GM21367 (cell line): ENCODE results near the gene TNPO3.
A peak's percentile ranks its signal among the peaks of the same experiment; 100 is the strongest.
"Not testable (repeated sequence)": the region's sequence is repeated elsewhere in the genome, so short reads cannot be mapped to it uniquely, and the experiment has no call there.

ENCODE experiments used
- ATAC-seq: cut with Tn5 transposase; IDR thresholded peaks from one replicate; pipeline ENCODE4 v1.9.1; 2021; ENCODE audit not compliant: unreplicated experiment

Gene TNPO3

DNA sequence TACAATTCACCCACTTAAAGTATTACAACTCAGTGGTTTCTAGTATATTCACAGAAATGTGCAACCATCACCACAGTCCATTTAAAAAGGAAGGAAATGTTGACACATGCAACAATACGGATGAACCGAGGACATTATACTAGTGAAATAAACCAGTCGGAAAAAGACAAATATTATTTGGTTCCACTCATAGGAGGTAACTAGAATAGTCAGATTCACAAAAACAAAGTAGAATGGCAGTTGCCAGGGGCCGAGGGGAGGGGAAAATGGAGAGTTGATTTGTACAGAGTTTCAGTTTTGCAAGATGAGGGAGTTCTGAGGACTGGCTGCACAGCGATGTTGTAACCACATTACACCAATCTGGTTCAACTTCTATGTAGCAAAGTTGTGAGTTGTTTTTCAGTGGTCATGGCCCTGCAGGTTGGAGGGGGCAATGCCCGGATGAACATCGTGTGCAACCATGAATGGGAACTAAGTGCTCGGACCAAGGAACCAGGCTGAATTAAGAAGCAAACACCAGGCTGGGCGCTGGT lies 17.6 kb upstream of the TNPO3 start:
- no peak for ATAC-seq

DNA sequence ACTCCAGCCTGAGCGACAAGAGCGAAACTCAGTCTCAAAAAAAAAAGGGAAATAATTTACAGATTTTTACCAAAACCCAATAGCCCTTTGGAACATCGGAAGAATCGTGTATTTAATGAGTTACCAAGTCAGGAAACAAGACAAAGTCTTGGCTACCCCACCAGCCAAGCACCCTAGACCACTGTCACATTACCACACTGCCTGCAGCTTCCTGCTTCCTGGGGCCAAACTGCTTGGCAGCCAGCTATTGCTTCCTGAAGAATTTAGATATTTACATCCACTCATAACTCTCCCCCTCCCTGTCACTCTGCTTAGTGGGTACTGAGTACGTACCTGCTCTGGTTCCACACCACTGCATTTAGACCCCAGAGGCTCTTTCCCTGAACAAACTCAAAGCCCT lies 14.1 kb upstream of the TNPO3 start:
- no peak for ATAC-seq

DNA sequence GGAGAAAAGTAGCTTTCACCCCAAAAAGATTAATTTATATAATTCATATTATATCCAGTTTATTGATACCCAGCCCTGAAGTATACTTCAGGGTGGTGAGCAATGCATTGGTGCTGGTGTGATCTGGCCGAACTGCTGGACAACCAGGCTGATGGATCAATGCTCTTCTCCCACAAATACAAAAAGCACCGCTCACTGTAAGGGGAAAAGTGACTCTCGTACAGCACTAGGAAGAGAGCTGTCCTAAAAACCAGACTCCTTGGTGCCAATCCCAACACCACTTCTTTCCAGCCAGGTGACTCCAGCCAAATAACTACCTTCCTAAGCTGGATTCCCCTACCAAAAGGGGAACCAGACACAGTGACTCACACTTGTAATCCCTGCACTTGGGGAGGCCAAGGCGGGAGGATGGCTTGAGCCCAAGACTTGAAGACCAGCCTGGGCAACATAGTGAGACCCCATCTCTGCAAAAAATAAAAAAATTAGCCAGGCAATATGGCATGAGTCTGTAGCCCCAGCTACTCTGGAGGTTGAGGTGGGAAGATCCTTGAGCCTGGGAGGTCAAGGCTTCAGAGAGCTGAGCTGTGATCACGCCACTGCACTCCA lies 13.1 kb upstream of the TNPO3 start:
- no peak for ATAC-seq

DNA sequence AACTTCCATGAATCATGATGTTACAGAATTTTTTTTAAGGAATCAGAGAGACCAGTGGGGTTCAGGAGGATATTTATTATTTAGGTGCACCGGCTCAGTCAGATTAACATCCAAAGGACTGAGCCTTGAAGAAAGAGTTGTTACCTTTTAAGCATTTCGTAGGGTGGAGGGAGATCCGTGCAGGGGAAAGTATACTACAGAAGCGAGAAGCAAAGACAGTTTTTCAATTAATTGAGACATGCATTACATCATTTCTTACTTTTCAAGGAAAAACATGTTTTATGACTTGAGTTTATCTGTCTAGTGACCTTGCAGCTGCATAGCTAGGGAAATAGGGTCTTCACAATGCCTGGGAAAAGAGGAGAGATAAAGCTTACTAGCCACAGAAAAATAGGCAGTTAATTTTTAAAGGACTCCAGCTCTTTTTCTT lies 12.2 kb upstream of the TNPO3 start:
- ATAC-seq = not testable (repeated sequence)

DNA sequence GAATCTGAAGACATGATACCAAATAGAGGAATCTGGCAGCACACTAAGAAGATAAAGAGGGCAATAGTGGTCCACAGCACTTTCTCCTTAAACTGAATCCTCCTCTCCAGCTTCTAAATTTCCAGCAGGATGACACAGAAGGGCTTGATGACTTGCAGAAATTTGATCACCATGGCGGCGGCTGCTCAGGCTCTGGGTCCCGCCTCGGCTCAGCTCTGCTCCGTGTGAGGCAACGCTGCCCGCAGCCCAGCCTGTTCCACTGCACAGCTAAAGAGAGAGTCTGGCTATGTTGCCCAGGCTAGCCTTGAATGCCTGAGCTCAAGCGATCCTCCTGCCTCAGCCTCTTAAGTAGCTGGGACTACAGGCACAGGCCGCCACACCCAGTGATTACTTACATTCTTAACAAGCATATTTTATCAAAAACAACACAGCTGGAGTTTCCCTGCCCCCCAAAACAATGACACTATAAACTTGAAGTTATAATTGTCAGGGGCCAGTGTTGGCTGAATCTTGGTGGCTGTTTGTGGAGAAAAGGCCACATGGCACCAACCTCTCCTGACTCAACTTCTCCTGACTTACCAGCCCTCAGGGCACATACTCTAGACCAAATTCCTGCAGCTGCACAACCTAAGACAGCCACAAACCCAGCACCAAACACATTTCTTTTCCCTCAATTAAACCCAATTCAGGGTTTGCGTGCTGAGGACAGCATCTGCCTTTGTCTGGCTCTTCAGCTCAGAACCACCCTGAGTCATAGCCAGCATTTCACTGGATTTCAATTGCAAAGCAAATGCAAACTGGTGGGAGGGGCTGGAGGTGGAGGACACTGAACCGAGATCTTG lies 11.6 kb upstream of the TNPO3 start:
- ATAC-seq = no peak

DNA sequence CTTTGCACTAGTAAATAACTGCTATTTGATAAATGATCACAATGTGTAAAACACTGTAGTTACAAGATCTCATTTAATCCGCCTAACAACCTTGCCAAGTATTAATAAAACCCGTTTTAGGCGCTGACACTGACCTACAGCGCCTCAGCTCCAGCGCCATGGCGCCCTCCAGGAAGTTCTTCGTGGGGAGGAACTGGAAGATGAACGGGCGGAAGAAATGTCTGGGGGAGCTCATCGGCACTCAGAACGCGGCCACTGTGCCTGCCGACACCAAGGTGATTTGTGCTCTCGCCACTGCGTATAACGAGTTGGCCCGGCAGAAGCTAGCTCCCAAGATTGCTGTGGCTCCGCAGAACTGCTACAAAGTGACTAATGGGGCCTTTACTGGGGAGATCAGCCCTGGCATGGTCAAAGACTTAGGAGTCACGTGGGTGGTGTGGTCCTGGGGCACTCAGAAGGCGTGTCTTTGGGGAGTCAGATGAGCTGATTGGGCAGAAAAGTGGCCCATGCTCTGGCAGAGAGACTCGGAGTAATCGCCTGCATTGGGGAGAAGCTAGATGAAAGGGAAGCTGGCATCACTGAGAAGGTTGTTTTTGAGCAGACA lies 1.1 kb upstream of the TNPO3 start:
- no peak for ATAC-seq

DNA sequence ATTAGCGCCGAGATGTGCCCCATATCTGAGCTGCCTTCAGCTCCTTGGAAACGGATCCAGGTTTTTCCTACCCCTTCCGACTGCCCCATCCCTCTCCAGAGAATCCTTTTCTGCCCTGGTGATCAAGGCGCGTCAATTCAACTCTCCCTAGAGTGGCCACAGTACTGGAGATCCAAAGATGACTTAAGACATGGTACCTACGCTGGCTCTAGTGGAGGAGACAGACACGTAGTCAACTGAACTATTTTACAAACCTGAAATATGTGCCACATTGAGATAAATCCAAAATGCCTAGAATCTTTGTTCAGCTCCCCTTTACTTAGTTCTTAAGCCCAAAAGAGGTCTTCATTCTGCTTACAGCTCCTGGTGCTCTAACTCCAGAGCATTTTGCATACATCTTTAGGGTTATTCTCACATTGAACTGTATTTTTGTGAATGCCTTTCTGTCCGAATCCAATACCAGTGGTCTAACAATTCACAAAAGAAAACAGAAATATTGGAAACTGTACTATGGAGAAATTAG lies 444 bp upstream of the TNPO3 start:
- ATAC-seq = peak; percentile 30

DNA sequence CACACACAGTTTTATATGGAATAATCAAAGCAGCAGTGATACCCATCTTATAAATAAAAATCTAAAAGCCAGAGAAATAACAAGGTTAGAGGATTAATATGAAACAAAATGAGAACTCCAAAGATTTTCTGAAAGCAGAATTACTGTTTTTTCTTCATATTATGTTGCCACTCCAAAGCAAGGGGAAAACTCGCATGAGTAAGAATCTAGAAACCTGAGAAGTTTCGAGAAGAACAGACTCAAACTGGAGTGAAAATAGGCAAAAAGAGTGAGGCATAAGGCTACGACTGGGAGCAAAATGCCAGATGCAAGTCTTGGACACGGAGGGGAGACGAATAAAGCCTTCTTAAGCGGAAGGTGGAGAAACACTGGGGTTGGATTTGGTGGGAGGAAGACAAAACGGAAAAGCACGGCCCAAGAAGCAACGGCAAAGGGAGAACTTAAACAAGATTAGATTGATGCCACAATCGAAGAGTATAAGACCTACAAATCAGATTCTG lies 923 bp downstream of the TNPO3 start:
- ATAC-seq = no peak

DNA sequence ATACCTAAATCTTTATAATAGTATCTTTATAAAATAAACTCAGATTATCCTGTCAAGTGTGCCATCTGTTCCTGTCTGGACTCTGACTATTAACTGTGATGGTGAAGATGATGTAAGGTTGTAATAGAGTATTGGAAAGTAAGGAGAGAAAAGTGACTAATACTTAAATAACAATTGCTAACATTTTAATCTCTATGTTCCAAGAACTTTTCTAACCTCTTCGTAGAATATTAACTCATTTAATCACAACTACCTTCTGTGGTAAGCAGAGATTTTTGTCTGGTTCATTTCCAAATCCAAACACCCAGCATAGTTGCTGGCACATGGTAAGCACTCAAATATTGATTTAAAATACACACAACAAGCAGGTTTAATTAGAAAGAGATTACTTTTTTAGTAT lies 2.5 kb downstream of the TNPO3 start:
- no peak for ATAC-seq

DNA sequence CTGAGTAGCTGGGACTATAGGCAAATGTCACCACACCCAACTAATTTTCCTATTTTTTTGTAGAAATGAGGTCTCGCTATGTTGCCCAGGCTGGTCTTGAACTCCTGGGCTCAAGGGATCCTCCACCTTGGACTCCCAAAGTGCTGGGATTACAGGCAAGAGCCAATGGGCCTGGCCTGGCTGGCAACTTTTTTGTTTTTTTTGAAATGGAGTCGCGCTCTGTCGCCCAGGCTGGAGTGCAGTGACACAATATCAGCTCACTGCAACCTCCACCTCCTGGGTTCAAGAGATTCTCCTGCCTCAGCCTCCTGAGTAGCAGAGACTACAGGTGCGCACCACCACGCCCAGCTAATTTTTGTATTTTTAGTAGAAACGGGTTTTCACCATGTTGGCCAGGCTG lies 3.5 kb downstream of the TNPO3 start:
- ATAC-seq = not testable (repeated sequence)

DNA sequence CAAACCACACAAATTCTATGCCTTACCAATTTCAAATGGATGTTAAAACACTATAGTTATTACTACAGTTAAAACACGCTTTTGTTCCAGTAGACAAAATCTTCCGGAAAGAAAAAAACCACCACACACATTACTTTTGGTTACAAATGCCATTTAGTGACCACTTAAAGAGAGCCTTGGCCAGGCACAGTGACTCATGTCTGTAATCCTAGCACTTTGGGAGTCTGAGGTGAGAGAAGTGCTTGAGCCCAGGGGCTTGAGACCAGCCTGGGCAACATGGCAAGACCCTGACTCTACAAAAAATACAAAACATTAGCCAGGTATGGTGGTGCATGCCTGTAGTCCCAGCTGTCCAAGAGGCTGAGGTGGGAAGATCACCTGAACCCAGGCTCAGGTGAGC lies 7.2 kb downstream of the TNPO3 start:
- no peak for ATAC-seq

DNA sequence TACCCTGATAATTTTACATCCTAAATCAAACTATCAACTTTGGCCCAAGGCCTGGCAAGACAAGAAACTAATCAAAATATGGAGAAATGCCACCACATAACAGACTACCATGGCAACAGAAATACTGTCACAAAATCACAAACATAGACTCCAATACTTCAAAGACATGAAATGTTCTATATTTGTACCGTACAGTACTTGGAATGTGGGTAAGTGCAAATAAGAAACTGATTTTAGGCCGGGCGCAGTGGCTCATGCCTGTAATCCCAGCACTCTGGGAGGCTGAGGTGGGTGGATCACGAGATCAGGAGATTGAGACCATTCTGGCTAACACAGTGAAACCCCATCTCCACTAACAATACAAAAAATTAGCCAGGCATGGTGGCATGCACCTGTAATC lies 9.2 kb downstream of the TNPO3 start:
- ATAC-seq = no peak

DNA sequence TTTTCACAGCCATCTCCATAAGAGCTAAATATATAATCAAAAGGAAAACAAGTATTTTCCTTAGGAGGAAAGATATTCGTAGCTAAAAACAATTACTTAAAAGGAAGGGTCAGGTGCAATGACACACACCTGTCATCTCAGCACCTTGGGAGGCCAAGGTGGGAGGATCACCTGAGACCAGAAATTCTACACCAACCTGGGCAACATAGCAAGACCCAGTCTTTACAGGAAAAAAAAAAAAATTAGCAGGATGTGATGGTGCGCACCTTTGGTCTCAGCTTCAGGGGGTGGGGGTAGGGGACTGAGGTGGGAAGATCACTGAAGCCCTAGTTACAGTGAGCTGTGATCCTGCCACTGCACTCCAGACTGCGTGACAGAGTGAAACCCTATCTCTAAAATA lies 11.9 kb downstream of the TNPO3 start:
- no peak for ATAC-seq

DNA sequence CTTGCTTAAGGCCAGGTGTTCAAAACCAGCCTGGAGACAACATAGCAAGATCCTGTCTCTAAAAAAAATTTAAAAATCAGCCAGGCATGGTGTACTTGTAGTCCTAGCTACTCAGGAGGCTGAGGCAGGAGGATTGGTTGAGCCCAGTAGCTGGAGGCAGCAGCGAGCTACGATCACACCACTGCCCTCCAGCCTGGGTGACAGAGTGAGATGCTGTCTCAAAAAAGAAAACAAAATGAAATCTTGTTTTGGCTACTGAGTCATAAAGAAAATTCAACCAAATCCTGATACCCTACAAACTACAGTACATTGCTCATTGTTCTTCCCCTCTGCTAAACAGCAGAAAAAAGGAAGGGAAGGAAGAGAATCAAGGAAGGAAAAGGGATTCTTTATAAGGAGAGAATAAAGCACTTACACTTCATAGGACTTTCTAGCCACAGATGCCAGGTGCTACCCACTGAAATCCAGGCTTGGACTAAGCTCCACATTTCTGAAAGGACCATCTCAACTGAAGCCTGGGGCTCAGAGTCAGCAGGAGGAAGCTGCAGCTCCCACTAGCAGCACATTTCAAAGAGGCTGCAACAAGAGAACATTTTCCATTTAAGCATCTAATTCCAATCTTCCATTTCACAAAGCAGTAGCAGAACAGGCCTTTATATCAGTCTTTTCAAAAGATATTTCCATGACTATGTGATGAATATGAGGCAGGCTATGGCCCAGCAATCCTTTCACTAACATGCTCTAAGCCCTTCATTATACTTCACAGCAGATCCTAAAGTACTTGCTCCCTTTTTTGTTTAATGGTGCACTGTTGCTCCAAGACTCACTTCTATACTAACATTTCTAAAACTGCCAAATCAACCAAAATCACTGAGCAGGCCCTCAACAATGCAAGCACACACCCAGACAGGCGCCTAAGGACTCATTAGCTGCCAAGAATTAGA lies 13.5 kb downstream of the TNPO3 start:
- no peak for ATAC-seq

DNA sequence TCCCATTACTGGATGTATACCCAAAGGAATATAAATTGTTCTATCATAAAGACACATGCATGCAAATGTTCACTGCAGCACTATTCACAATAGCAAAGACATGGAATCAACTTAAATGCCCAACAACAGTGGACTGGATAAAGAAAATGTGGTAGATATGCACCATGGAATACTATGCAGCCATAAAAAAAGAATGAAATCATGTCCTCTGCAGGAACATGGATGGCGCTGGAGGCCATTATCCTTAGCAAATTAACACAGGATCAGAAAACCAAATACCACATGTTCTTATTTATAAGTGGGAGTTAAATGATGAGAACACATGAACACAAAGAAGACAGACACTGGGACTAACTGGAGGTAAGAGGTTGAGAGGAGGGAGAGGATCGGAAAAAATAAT lies 16.4 kb downstream of the TNPO3 start:
- not testable (repeated sequence) for ATAC-seq

DNA sequence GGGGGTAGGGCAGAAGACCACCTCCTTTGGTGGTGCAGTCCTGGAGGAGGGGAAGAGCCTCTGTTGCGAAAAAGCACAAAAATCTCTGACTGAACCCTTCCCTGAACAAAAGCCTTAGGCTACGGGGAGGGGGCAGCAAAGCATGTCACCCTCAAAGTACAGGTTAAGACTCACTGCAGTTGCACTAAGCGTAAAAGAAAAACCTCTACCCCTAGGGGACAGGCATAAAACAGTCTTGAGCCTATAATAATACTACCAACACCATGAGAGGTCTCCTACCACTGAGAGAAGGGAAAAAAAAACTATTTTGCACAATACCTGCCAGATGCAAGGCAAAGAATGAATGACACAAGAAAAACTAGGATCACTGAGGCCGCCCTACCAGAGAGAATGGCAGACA lies 17.3 kb downstream of the TNPO3 start:
- no peak for ATAC-seq

DNA sequence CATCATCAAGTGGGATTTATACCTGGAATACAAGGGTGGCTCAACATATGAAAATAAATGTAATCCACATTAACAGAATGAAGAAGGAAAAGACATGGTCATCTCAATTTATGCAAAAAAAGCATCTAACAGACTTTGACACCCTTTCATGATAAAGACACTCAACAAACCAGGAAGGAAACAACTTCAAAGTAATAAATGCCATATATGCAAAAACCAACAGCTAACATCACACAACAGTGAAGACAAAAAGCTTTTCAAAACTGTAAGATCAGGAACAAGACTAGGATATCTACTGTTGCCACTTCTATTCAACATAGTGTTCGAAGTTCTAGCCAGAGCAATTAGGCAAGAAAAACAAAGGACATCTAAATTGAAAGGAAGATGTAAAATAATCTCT lies 22.9 kb downstream of the TNPO3 start:
- no peak for ATAC-seq

DNA sequence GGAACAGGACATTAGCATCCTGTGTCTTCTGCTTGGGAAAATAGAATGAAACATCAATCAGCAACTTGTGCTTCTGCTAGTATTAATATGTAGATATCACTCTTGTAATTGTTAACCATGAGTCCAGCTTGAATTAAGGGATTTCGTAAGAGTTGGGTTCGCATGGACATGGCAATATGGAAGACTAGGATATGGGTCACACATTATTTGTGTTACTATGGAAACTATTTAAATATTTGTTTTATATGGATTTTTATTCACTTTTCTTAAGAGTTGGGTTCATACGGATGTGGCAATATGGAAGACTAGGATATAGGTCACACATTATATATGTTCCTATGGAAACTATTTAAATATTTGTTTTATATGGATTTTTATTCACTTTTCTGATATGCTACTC lies 24.5 kb downstream of the TNPO3 start:
- ATAC-seq = no peak

DNA sequence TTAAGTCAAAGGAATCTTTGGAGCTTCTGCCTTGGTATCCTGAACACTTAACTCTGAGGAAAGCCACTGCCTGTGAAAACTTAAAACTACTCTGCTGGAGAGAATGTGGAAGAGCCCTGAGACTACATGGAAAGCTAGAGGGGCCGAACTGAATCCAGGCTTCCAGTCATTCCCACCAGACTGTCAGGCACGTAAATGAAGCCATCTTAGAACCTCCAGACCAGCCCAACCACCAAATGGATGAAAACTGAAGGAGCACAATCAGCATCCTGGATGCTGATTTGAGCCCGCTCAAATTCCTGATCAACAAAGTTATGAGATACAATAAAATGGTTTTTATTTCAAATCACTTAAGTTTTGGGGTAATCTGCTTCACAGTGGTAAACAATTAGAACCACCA lies 30.8 kb downstream of the TNPO3 start:
- no peak for ATAC-seq

DNA sequence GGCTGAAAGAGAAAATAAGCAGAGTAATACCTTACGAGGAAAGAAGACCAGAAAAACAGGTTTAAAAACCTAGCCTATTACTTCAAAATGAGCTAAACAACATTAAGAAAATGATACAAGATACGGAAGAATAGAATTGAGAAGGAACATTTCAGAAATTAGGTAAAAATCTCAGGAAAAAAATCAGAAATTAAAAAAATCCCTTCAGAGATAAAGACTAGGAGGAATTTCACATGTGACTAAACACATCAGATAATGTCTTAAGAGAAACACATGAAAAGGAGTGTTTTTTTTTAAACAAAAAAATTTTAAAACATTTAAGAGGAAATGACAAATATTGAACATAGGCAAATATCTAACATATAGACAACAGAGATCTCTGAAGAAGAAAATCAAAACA lies 33.3 kb downstream of the TNPO3 start:
- no peak for ATAC-seq
